Panc1 (cell line): ENCODE results near the gene MTHFD1.

Experiments used
- CTCF ChIP-seq: fragments of 450-650 bp; IDR thresholded peaks from 2 replicates; pipeline ENCODE4 v1.5.1; 2017; ENCODE audit warnings: mild to moderate bottlenecking
- POLR2AphosphoS5 ChIP-seq: IDR thresholded peaks from 2 replicates; pipeline ENCODE4 v1.6.1; 2012; ENCODE audit warnings: mild to moderate bottlenecking, low read depth, low read length, moderate library complexity
- SIN3A ChIP-seq: IDR thresholded peaks from 2 replicates; pipeline ENCODE4 v1.6.1; 2012; ENCODE audit warnings: low read depth, mild to moderate bottlenecking, low read length, moderate library complexity, borderline replicate concordance; ENCODE audit not compliant: insufficient read depth
- TCF7L2 ChIP-seq: IDR thresholded peaks from 2 replicates; pipeline ENCODE4 v1.6.1; 2011; ENCODE audit warnings: mild to moderate bottlenecking, low read depth, low read length, inconsistent platforms
- TF ChIP-seq, protein P1 (sequence below), 2 experiments: IDR thresholded peaks; 2 replicates each; pipeline ENCODE4 v1.6.1; 2011 to 2012; ENCODE audit warnings: low read depth in 2 of 2, control low read depth in 1 of 2, low read length in 1 of 2, mild to moderate bottlenecking in 1 of 2, moderate library complexity in 1 of 2; ENCODE audit not compliant: insufficient read depth in 1 of 2

DNA sequence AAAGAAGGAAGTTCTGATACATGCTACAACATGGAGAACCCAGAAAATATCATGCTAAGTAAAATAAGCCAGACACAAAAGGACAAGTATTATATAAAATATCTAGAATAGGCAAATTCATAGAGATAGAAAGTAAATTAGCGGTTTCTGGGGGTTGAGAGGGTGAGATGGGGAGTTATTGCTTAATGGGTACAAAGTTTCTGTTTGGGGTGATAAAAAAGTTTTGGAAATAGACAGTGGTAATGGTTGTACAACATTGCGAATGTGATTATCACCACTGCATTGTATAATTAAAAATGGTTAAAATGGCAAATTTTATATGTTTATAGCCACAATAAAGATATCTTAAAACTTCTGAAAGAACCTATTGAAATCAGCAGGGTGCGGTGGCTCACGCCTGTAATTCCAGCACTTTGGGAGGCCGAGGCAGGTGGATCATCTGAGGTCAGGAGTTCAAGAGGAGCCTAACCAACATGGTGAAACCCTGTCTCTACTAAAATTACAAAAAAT lies 100.5 kb downstream of the MTHFD1 start:
- no peak for TF ChIP-seq CTCF
- TF ChIP-seq, protein P1, sequence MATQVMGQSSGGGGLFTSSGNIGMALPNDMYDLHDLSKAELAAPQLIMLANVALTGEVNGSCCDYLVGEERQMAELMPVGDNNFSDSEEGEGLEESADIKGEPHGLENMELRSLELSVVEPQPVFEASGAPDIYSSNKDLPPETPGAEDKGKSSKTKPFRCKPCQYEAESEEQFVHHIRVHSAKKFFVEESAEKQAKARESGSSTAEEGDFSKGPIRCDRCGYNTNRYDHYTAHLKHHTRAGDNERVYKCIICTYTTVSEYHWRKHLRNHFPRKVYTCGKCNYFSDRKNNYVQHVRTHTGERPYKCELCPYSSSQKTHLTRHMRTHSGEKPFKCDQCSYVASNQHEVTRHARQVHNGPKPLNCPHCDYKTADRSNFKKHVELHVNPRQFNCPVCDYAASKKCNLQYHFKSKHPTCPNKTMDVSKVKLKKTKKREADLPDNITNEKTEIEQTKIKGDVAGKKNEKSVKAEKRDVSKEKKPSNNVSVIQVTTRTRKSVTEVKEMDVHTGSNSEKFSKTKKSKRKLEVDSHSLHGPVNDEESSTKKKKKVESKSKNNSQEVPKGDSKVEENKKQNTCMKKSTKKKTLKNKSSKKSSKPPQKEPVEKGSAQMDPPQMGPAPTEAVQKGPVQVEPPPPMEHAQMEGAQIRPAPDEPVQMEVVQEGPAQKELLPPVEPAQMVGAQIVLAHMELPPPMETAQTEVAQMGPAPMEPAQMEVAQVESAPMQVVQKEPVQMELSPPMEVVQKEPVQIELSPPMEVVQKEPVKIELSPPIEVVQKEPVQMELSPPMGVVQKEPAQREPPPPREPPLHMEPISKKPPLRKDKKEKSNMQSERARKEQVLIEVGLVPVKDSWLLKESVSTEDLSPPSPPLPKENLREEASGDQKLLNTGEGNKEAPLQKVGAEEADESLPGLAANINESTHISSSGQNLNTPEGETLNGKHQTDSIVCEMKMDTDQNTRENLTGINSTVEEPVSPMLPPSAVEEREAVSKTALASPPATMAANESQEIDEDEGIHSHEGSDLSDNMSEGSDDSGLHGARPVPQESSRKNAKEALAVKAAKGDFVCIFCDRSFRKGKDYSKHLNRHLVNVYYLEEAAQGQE (IDR thresholded peaks at IDR 0.05; ENCODE audit: insufficient read depth in 1 of 2, low read depth in 2 of 2, low read length in 1 of 2): no peak
- TF ChIP-seq POLR2AphosphoS5: no peak
- no peak for TF ChIP-seq TCF7L2
- TF ChIP-seq SIN3A: no peak
